Spleen (tissue), 7 donors: ENCODE measurements around the gene POLQ.

Experiments
- CTCF ChIP-seq, 11 experiments: fragments of 200-600 bp in 7 of 11; fragments of 450-650 bp in 4 of 11; sonication (generic) in 4 of 11; IDR thresholded peaks in 8 of 11; conservative IDR thresholded peaks in 3 of 11; 1 replicate in 7 of 11; 2 replicates in 4 of 11; pipeline versions ENCODE4 v1.4.0 to v1.8.0; 2016 to 2021; ENCODE audit warnings: antibody characterized with exemption in 11 of 11, inconsistent platforms in 4 of 11, mild to moderate bottlenecking in 1 of 11
- POLR2A ChIP-seq, 3 donors: fragments of 450-650 bp; IDR thresholded peaks; one replicate each; pipeline ENCODE4 v1.5.1; 2017; ENCODE audit warnings: antibody characterized with exemption in 3 of 3, mild to moderate bottlenecking in 1 of 3
- donor health status: DM: no; HTN: no; CAD: no; lungs with moderate emphysema.
- donor health status: DM: no; HTN: no; CAD: no.
- donor health status: DM: no; HTN: no; CAD: no.

GRCh38 chr3:121515862-121516261 lies 29.9 kb downstream of the POLQ start:
- TF ChIP-seq CTCF (IDR thresholded peaks at IDR 0.05 in 8 of 11, conservative IDR thresholded peaks at IDR 0.05 in 3 of 11) (no peak), POLR2A (IDR thresholded peaks at IDR 0.05) (no peak)
